Stomach (tissue), 4 donors: ENCODE data around the gene TIE1.

ENCODE experiments used
- CTCF ChIP-seq, 7 experiments: fragments of 450-650 bp in 4 of 7; fragments of 200-600 bp in 3 of 7; sonication (generic) in 3 of 7; IDR thresholded peaks; one replicate each; pipeline ENCODE4 v1.5.1; 2016 to 2019; ENCODE audit warnings: antibody characterized with exemption in 7 of 7, control low read depth in 2 of 7, mild to moderate bottlenecking in 1 of 7
- POLR2A ChIP-seq, 4 donors: fragments of 450-650 bp; IDR thresholded peaks; one replicate each; pipeline ENCODE4 v1.6.1; 2016; ENCODE audit warnings: antibody characterized with exemption in 4 of 4, control low read depth in 2 of 4, mild to moderate bottlenecking in 1 of 4, moderate library complexity in 1 of 4
- POLR2AphosphoS5 ChIP-seq, 3 donors: sonication (generic); formaldehyde crosslinking; IDR thresholded peaks; one replicate each; pipeline ENCODE4 v1.6.1; 2016; ENCODE audit warnings: antibody characterized with exemption in 3 of 3

- TF ChIP-seq CTCF (IDR thresholded peaks at IDR 0.05): no peak
- no peak for TF ChIP-seq POLR2AphosphoS5 (IDR thresholded peaks at IDR 0.05)
- TF ChIP-seq POLR2A (IDR thresholded peaks at IDR 0.05): no peak
Observed at GRCh38 chr1:43340559-43340958, 39.8 kb downstream of the TIE1 start.
